Ascending aorta (tissue), 2 donors: ENCODE results near the gene RNF220. TPM values are rescaled to one million over a fixed set of nuclear protein-coding genes. Genes with fewer than 3 reads are reported as not detected.

ENCODE experiments used
- DNase-seq, 2 donors: peaks; one replicate each; pipeline ENCODE4 v3.0.0-alpha.2; 2019; ENCODE audit warnings: low spot score in 2 of 2
- H3K27ac ChIP-seq, 2 donors: fragments of 200-600 bp; sonication (generic); one replicate each; pipeline ENCODE4 v1.5.1; 2016 to 2017; ENCODE audit warnings: mild to moderate bottlenecking in 1 of 2
- H3K27me3 ChIP-seq: fragments of 200-600 bp; sonication (generic); one replicate; pipeline ENCODE4 v1.5.1; 2017
- H3K36me3 ChIP-seq, 2 donors: fragments of 200-600 bp; sonication (generic); one replicate each; pipeline ENCODE4 v1.5.1; 2016
- H3K4me1 ChIP-seq, 2 donors: fragments of 200-600 bp; sonication (generic); one replicate each; pipeline ENCODE4 v1.5.1; 2016 to 2017; ENCODE audit warnings: mild to moderate bottlenecking in 1 of 2
- H3K4me3 ChIP-seq, 2 donors: fragments of 200-600 bp; sonication (generic); one replicate each; pipeline ENCODE4 v1.5.1; 2016 to 2017; ENCODE audit warnings: mild to moderate bottlenecking in 1 of 2
- H3K9me3 ChIP-seq, 2 donors: fragments of 200-600 bp; sonication (generic); one replicate each; pipeline ENCODE4 v1.5.1; 2016
- intact Hi-C: fragments of 100-400 bp; cut with DNase I; formaldehyde crosslinking; loops from one replicate; pipeline ENCODE4 v1.15.1; 2023
- total RNA-seq: library from RNA; depleted of rRNA; stranded (reverse); fragments of >200 nt; gene quantifications from one replicate; pipeline ENCODE4 v1.1.0, GENCODE V29; 2016
- TF ChIP-seq, protein P1 (sequence below), 3 experiments: fragments of 200-600 bp in 2 of 3; fragments of 450-650 bp in 1 of 3; sonication (generic) in 2 of 3; IDR thresholded peaks; one replicate each; pipeline ENCODE4 v1.5.1; 2016 to 2019; ENCODE audit warnings: antibody characterized with exemption in 3 of 3, mild to moderate bottlenecking in 1 of 3, moderate library complexity in 1 of 3

Gene RNF220
- total RNA-seq, 1 donor from 2014 or later = 54.8 TPM

DNA sequence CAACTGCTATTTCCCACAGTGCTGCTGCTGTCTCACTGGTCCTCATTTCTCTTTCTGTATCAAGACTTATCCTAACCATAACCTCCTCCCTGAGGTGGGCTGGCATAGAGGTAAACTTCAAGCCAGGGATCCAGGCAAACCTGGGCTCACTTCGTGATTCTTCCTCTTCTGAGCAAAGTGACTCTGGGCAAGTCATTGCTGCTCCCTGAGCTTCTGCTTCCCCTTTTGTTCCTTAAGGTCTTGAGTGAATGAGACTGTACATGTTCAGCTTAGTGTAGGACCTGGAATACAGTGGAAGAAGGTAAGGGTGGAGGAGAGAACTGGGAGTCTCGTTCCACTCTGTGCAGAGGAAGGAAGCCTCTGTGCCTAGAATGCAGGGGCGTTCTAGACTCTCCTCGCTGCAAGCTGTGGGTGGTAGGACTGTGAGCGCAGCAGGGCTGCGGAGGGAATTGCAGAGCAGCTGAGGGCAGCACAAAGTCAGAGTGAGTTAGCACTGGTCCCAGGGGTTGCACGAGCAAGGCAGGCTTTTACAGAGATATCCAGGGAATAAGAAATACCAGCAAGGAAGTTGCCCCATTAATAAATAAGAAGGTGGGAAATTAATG is 38.6 kb upstream of the RNF220 start:
- no peaks in the 10 kb centered on the region for H3K9me3 ChIP-seq
- H3K36me3 ChIP-seq = no peaks in the 10 kb centered on the region
- H3K27ac ChIP-seq = no peak overlapping the region
- H3K4me3 ChIP-seq = no peak overlapping the region
- no peak for DNase-seq
- TF ChIP-seq, protein P1, sequence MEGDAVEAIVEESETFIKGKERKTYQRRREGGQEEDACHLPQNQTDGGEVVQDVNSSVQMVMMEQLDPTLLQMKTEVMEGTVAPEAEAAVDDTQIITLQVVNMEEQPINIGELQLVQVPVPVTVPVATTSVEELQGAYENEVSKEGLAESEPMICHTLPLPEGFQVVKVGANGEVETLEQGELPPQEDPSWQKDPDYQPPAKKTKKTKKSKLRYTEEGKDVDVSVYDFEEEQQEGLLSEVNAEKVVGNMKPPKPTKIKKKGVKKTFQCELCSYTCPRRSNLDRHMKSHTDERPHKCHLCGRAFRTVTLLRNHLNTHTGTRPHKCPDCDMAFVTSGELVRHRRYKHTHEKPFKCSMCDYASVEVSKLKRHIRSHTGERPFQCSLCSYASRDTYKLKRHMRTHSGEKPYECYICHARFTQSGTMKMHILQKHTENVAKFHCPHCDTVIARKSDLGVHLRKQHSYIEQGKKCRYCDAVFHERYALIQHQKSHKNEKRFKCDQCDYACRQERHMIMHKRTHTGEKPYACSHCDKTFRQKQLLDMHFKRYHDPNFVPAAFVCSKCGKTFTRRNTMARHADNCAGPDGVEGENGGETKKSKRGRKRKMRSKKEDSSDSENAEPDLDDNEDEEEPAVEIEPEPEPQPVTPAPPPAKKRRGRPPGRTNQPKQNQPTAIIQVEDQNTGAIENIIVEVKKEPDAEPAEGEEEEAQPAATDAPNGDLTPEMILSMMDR (IDR thresholded peaks at IDR 0.05) = no peak
- H3K27me3 ChIP-seq = no peaks in the 10 kb centered on the region
- no peaks in the 10 kb centered on the region for H3K4me1 ChIP-seq
- intact Hi-C loops = no loop called here

DNA sequence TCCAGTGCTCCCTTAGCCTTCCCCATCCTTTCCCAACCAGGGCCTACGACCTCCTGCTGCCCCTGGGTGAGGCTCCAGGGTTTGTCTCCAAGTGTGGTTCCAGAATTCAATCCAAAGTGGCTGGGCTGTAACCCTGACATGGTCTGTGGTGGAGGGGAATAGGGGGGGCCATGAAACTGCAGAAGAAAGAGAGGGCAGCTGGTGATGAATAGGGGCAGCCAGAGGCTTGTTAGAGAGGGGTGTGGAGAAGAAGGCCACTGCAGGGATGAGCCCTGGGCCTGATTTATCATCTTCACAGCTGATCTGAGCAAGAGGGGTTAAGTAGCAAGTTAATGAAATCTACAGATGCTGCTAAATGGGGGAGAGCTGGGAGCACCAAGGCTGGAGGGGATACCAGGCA is 37.1 kb upstream of the RNF220 start:
- intact Hi-C loops = no loop called here
- no peaks in the 10 kb centered on the region for H3K36me3 ChIP-seq
- TF ChIP-seq, protein P1 (IDR thresholded peaks at IDR 0.05) = no peak

GRCh38 chr1:44368471-44369151 is 36.4 kb upstream of the RNF220 start:
- TF ChIP-seq, protein P1 (IDR thresholded peaks at IDR 0.05) = no peak
- H3K27ac ChIP-seq = no peak overlapping the region
- no peaks in the 10 kb centered on the region for H3K36me3 ChIP-seq
- H3K4me1 ChIP-seq = no peaks in the 10 kb centered on the region
- DNase-seq = no peak
- H3K4me3 ChIP-seq = no peak overlapping the region
- no peaks in the 10 kb centered on the region for H3K9me3 ChIP-seq
- intact Hi-C loops = no loop called here
- H3K27me3 ChIP-seq = no peaks in the 10 kb centered on the region

More for the DNA sequence above, 37.1 kb upstream of the RNF220 start:
- Histone ChIP-seq H3K27ac (no peak overlapping the region), H3K4me1 (no peaks in the 10 kb centered on the region), H3K27me3 (no peaks in the 10 kb centered on the region), H3K4me3 (no peak overlapping the region), H3K9me3 (no peaks in the 10 kb centered on the region)
- no peak for DNase-seq

DNA sequence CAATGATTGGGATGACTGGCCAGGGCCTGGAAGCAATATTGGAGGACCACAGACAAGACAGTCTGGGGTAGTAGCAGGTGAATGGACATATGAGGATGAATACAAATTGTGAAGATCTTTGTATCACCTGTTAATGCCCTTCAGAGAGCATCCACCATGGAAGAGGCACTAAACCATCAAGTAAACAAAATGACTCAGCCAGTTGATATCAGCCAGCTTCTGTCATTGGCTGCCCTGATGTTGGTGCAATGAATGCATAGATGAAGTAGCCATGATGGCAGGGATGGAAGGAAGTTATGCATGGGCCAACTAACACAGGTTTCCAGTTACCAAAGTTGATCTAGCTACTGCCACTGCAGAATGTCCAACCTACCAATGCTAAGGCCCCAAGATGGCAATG is 33.8 kb upstream of the RNF220 start:
- TF ChIP-seq, protein P1 (IDR thresholded peaks at IDR 0.05) = no peak
- no peak overlapping the region for H3K4me3 ChIP-seq
- intact Hi-C loops = no loop called here
- no peaks in the 10 kb centered on the region for H3K36me3 ChIP-seq
- no peak for DNase-seq
- no peaks in the 10 kb centered on the region for H3K4me1 ChIP-seq
- no peaks in the 10 kb centered on the region for H3K27me3 ChIP-seq
- no peaks in the 10 kb centered on the region for H3K9me3 ChIP-seq
- H3K27ac ChIP-seq = no peak overlapping the region

- Histone ChIP-seq H3K4me1 (no peaks in the 10 kb centered on the region), H3K9me3 (no peaks in the 10 kb centered on the region), H3K27me3 (no peaks in the 10 kb centered on the region), H3K27ac (no peak overlapping the region), H3K36me3 (no peaks in the 10 kb centered on the region), H3K4me3 (no peak overlapping the region)
- no peak for DNase-seq
- TF ChIP-seq, protein P1 (IDR thresholded peaks at IDR 0.05) = no peak
- intact Hi-C loops = no loop called here
These were observed 29.5 kb upstream of the RNF220 start for GRCh38 chr1:44375547-44375946.
